ENCODE measurements around the gene PIGC.
"Not testable (repeated sequence)": the region's sequence is repeated elsewhere in the genome, so short reads cannot be mapped to it uniquely, and the experiment has no call there.

DNA sequence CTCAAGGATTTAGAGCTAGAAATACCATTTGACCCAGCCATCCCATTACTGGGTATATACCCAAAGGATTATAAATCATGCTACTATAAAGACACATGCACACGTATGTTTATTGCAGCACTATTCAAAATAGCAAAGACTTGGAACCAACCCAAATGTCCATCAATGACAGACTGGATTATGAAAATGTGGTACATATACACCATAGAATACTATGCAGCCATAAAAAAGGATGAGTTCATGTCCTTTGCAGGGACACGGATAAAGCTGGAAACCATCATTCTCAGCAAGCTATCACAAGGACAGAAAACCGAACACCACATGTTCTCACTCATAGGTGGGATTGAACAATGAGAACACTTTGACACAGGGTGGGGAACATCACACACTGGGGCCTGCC, 6.7 kb downstream of the PIGC start:
- TF ChIP-seq, protein P1, sequence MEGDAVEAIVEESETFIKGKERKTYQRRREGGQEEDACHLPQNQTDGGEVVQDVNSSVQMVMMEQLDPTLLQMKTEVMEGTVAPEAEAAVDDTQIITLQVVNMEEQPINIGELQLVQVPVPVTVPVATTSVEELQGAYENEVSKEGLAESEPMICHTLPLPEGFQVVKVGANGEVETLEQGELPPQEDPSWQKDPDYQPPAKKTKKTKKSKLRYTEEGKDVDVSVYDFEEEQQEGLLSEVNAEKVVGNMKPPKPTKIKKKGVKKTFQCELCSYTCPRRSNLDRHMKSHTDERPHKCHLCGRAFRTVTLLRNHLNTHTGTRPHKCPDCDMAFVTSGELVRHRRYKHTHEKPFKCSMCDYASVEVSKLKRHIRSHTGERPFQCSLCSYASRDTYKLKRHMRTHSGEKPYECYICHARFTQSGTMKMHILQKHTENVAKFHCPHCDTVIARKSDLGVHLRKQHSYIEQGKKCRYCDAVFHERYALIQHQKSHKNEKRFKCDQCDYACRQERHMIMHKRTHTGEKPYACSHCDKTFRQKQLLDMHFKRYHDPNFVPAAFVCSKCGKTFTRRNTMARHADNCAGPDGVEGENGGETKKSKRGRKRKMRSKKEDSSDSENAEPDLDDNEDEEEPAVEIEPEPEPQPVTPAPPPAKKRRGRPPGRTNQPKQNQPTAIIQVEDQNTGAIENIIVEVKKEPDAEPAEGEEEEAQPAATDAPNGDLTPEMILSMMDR (conservative IDR thresholded peaks at IDR 0.05 in 1 of 2, IDR thresholded peaks at IDR 0.05 in 1 of 2; ENCODE audit: extremely low read depth in 1 of 2, insufficient read depth in 1 of 2, low read depth in 1 of 2, low read length in 2 of 2) = not testable (repeated sequence)
- not testable (repeated sequence) for TF ChIP-seq EZH2 (IDR thresholded peaks at IDR 0.05; ENCODE audit: borderline replicate concordance, low read length)

All from mammary epithelial cell (primary cell).